HG03196 (cell line): ENCODE data around the gene KRTAP3-3.
"Not testable (repeated sequence)": the region's sequence is repeated elsewhere in the genome, so short reads cannot be mapped to it uniquely, and the experiment has no call there.

Experiments used
- ATAC-seq: cut with Tn5 transposase; IDR thresholded peaks from one replicate; pipeline ENCODE4 v1.9.1; 2021; ENCODE audit not compliant: unreplicated experiment

The KRTAP3-3 gene

DNA sequence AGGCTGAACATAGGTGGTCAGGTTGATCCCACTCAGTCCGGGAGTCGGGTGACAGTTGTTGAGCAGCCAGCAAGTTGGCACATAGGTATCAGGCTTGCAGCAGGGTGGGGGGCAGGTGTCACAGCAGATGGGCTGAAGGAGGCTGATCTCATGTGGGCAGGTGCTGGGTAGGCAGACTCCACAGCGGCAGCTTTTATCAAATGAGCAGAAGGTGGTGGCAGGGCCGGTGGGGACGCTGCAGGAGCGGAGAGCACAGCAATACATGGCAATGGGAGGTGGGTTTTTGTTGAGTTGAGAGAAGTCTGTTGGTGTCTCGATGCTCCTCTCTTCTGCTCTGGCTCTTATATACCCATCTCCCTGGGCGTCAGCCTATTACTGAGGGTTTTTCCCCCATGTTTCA, 14.8 kb upstream of the KRTAP3-3 start, which contains the start of gene KRTAP3-1:
KRTAP3-1 (minus strand) TSS at position 318 of the 400 bp plus-strand sequence; CDS start at position 264, 54 bp downstream.
- no peak for ATAC-seq

DNA sequence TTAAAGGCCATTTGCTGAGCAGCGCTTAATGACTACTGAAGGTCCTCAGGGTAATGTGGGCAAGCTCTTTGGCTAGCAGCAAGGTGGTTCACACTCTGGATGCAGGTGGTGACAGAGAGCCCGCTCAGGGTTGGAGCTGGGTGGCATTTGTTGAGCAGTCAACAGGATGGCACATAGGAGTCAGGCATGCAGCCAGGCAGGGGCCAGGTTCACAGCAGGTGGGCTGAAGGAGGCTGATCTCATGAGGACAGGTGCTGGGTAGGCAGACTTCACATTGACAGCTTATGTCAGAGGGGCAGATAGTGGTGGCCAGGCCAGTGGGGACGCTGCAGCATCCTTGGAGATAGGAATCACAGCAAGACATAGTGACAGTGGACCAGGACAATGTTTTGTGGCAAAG, 10.4 kb upstream of the KRTAP3-3 start:
- ATAC-seq: no peak

DNA sequence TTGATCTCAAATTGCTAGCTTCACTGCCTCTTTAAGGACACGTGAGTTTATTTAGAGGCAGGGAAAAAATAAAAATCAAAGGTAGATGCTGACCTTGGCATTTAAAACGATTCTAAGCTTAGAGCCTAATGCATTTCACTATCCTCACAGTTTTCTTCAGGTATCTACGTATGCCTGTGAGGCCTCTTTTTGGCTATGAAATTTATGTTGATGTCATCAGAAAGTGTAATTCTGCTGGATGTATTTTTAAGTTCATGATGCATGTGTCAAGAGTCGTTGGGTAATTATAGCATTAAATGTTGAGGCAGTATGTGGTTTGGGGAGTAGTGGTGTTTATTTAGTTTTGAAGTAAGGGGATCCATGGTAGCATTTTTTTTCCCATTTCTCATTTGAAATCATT, 10.0 kb upstream of the KRTAP3-3 start:
- ATAC-seq: no peak

DNA sequence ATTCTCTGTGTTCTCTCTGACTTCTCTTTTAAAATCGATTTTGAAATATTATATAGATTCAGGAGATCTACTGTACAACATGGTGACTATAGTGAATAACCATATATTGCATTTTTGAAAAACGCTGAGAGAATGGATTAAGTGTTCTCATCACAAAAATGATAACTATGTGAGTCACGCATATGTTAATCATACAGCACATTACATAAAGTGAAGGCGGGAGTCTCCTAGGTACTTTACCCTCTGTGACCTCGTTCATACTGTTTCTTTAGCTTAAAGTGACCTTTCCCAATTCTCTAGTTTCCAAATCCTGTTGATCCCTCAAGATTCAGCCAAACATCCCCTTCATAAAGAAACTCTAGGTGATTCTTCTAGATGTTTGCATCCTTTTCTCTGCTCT, 8.8 kb upstream of the KRTAP3-3 start:
- ATAC-seq: no peak

DNA sequence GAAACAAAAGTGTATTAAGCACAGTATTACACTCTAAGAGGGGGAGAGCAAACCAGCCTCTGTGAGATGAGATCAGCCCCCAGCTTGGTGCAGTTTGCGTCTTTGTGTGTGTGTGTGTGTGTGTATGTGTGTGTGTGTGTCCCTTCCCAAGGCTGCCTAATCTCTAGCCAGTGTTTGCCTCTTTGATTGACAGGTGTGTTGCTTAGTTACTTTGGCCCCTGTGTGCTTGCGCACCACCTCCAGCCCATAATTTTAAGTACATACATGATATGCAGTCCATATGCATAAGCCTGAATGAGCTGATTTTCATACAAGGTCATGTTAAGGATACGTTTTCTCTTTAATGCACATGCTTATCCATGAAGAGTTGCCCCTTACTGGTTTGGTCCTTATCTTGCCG, 7.8 kb upstream of the KRTAP3-3 start:
- no peak for ATAC-seq

DNA sequence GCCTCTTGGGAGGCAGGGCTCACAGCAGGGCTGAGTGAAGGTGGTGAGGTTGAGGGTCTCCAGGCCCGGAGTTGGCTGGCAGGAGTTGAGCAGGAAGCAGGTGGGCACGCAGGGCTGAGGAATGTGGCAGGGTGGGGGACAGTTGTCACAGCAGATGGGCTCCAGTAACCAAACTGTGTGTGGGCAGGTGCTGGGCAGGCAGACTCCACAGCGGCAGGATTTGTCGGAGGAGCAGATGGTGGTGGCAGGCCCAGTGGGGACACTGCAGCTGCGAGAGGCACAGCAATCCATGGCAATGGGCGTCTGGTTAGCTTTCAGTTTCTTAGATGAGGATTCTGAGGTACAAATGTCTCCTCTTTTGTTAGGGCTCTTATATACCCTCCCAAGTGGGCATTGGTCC, 5.6 kb upstream of the KRTAP3-3 start, which contains the start of gene KRTAP3-2:
KRTAP3-2 (minus strand) TSS at position 344 of the 400 bp plus-strand sequence; CDS start at position 291, 53 bp downstream.
- ATAC-seq: not testable (repeated sequence)

DNA sequence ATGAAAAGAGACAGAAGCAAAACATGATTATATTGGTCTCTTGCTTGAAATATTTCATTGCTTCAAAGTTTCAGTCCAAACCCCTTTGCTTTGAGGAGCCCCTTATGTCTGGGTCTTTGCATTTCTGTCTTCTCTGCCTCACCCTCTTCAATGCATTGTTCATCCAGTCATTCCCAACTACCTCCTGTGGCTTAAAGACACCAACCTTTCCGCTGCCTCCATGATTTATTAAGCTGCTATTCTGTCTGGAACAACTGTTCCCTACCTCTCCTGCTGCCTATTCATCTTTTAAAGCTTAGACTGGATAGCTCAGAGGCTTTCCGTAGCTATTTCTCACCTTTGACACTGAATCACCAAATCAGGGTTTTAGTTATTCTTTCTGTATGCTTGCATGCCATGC, 3.4 kb upstream of the KRTAP3-3 start:
- ATAC-seq: no peak

DNA sequence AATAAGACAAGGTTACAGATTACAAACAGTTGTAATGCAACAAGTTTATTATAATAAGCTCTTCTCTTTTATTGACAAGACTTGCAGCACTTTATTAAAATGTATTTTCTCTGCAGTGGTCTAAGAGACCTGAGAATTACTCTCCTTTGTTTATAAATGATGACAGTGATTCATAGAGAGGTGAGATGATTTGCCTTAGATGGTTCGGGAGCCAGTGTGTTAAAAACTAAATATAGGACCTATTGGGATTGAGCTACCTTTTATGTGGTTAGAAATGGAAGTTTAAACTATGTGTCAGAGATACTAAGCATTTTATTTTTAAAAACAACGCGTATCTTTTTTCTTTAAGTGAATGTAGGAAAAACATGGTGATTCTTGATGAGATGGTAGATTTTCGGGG, 2.9 kb upstream of the KRTAP3-3 start:
- no peak for ATAC-seq

DNA sequence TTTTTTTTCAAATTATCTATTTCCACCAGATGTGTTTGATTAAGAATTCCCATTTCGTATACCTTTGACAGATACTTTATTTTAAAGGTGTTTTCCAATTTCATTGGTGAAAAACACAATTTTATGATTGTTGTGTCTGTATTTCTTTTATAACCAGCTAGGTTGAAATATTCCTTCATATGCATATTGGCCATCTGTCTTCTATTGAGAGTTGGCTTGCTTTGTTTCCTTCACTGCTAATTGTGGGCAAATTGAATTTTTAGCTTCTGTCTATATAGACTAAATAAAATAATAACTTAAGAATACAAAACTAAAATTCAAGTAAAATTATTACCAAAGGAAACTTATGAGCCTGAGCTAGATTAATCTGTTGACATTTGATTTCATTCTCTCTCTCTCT, 1.2 kb upstream of the KRTAP3-3 start:
- ATAC-seq: no peak

DNA sequence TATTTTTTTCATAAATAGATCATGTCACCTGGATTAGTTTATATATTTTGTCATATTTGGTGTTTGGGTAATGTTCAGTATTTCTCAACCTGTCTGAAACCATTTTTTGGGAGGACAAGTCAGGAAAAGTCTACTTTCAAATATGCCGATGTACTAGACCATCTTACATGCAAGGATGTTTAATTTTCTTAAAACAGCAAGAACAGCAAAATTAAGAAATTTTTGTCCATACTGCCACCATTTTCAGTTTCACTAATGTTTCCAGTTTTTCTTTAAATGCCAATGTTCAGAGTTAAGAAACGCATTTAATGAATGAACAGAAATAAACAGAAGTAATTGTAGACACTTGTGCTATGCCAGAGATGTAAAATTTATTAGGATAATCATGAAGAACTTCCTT, 880 bp downstream of the KRTAP3-3 start:
- no peak for ATAC-seq

DNA sequence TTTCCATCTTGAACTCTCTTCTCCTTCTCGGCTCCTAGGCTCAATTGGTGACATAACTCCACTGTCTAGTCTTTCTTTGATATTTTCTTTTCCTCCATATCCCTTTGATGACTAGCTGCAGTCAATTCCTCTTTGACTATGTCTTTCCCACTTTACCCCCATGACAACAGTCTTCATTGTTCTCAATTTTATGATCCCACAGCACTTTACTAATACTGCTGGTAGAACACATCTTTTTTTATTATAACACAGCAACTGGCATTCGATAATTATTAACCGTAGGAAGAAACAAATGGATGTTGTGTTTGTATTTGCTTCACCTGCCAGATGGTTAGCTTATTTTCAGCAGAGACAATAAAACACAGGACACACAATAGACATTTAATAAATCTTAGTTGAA, 1.3 kb downstream of the KRTAP3-3 start:
- no peak for ATAC-seq

DNA sequence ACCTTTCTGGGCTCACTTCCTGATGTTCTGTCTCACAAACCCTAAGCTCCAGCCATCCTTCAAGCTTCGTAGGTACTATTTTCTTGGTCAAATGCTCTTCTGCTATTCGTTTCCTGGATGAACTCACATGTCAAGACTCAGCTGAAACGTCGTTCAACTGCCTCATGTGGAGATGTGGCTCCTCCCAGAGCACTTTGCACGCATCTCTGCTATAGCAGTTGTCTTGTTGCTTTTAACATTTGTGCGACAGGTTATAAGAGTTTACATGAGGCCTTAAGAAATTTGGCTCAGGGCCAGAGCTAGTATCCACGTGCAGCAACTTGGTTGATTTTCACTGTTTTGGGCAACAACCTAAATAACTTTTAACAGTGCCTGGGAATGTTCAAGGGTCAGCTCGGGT, 7.0 kb downstream of the KRTAP3-3 start:
- no peak for ATAC-seq

DNA sequence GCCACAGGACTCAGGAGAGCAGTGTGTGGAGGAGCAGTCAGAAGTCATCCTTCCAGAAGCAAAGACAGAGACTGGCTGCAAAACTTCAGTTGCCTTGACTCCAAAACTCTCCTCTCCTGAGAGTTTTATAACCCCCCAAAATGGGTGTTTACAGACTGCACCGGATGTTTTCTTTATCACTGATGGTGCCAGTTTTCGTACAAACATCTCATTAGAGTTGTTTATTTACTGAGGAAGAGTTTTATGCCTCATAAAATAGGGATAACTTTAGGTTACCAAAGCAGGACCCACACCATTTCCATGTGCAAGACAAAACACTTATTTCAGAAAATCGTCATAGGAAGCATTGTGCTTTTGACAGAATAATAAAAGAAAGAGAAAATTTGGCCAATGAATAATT, 9.7 kb downstream of the KRTAP3-3 start, which contains the start of gene KRT40:
KRT40 (minus strand) TSS at position 101 of the 400 bp plus-strand sequence; CDS start at position 48, 53 bp downstream.
- ATAC-seq: no peak

DNA sequence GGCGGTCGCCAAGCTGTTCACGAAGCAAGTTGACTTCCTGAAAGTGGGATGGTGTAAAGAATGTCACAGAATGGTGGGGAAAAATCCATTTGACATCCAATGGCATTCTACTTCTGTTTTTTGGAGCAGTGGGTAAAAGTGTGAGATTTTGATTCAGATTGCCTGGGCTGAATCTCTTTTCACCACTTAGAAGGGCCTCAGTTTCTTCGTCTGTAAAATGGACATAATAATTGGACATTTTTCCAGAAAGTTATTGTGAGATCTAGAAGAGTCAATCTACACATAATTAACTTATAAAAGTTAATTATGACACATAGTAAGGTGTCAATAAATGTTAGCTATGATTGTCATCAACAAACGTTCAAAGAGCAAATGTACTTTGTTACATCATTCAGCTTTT, 12.8 kb downstream of the KRTAP3-3 start:
- ATAC-seq: no peak

DNA sequence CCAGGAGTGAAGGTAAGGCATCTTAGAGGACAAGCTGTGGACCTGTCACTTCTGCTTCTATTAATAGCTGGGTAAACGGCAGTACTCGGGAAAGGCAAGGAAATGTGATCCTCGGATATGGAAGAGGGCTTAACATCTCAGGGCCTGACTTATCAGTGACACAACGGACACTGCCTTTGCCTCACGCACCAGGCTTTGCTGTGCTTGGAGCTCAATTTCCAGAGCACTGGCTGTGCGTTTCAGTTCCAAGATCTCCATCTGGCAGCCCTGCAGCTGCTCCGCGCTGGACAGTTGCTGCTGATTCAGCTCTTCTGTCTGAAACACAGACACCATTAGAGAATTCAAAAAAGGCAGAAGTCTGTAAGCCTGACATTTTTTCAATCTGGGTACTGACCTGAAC, 13.4 kb downstream of the KRTAP3-3 start:
- no peak for ATAC-seq

DNA sequence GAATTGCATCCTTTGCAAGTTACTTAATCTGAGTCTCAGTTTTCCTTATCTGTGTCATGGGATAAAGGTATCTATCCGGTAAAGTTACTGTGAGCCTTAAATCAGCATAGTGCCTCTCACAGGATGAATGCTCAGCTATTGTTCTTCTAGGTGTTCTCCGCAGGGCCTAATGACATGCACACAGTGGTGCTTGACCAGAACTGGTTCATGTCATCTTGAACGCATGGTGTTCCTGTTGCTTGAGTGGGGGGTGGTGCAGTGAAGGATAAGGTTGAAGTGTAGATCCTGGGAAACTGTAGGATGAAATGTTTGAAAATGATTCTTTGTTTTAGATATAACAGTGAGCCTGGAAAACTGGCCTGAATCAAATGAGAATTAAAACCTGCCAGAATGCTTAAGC, 13.8 kb downstream of the KRTAP3-3 start:
- no peak for ATAC-seq

DNA sequence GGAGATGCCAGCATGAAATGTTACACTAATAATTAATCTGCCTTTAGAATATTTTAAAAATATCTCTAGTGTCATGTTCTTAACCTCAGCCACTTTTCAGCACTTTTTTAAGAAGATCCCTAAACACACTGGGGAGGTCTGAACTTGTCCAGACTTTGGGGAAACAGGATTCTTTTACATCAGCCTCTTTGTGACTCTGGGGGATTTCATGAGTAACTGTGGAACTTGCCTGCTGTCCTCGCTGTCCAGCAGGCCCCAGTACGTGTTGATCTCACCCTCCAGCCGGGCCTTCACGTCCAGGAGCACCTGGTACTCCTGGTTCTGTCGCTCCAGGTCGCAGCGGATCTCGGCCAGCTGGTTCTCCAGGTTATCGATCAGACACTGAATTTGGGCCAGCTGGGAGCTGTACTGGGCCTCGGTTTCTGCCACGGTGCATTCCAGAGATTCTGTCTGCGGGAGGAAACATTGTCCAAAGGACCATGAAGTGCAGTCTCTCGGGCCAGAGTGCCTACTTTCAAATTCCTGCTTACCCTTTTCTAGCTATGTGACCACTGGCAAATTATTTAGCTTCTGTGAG, 15.3 kb downstream of the KRTAP3-3 start:
- ATAC-seq: no peak

DNA sequence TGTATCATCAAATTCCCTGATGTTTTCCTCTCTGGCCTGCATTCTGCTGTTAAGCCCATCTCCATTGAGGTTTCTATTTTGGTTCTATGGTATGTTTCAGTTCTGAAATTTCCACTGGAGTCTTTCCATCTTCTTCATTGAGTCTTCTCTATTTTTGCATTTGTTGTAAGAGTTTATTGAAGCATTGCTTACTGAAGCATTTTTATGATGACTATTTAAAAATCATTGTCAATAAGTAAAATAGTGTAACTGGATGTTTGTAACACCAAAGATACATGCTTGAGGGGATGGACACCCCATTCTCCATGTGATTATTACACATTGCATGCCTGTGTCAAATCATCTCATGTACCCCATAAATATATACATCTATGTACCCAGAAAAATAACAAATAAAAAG, 18.4 kb downstream of the KRTAP3-3 start:
- ATAC-seq: no peak

DNA sequence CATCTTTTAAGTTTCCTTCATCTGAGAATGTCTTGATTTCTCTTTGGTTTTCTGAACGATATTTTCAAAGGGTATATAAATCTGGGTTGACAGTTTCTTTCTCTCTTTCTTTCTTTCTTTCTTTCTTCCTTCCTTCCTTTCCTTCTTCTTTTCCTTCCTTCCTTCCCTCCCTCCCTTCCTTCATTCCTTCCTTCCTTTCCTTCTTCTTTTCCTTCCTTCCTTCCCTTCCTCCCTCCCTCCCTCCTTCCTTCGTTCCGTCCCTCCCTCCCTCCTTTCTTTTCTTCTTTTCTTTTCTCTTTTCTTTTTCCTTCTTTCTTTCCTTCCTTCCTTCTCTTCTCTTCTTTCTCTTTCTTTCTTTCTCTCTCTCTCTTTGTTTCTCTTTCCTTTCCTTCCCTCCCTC, 19.6 kb downstream of the KRTAP3-3 start:
- no peak for ATAC-seq

DNA sequence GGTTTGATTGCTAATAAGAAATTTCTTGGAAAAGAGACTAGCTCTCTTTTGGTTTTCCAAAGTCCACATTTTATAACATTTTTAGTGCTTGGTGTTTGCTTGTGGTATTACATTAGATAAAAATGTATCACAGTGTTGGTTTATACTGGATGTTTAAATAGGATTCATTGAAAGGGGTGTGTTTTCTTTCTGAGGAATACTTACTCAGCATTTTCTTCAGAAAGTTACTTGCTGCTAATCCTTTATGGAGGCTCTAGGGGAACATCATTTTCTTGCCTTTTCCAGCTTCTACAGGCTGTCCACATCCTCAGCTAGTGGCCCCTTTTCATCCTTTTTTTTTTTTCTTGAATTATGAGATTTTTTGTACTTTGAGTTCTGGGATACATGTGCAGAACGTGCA, 26.4 kb downstream of the KRTAP3-3 start:
- ATAC-seq: no peak

DNA sequence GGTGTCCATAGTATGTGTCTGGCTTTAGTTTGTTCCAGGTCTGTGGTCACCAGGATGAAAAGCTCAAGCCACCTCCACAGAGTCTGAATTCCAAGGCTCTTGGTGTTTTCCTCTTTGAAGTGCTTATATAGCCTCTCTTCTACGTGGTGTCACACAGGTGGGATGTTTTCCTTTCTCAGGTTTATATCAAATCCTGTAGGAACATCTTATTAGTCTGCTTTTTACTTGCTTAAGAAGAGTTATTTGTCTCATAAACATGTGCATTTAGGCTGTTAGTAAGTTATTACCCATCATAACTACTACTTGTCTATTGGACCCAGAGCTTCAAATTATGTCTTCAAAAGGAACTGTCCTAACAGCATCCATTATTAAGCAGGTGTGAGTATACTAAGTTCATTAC, 27.1 kb downstream of the KRTAP3-3 start, which contains the start of gene KRT39:
KRT39 (minus strand) TSS at position 101 of the 400 bp plus-strand sequence; CDS start at position 9, 92 bp downstream.
- no peak for ATAC-seq

DNA sequence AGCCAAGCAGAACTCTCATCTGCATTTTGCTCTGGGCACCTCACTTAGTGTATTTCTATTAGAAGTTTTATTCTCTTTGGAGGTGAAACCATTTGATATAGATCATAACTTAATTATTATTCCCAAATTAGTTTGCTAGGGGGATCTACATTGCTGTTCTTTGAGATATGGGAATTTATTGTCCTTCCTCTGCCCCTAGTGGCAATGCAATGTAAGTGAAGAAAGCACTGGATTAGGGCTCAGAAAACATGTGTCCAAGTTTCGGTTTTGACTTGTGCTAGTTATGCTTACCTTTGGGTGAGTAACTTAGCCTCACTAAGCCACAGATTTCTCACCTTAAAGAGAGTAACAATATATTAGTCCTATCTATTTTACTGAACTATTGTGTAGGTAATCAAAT, 30.1 kb downstream of the KRTAP3-3 start:
- ATAC-seq: no peak

DNA sequence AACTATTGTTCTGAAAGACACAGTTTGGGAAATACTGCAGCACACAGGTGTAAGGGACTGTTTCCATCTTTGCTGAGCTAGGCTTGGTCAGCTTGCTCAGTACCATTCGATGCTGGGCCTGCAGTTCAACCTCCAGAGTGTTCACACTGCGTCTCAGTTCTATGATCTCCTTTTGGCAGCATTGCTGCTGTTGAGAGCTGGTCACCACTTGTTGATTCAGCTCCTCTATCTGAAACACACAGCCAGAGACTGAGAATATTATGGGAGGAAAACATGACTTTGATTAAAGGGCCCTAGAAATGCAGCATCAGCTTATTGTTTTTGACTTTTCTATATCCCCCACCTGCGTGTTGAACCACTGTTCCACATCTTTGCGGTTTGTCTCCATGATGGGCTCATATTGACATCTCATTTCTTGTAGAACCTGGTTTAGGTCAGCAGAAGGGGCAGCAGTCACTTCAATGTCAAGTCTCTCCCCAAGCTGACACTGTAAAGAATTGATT, 31.9 kb downstream of the KRTAP3-3 start:
- no peak for ATAC-seq
